Inflammatory macrophage treated with lipopolysaccharide for 4 hours (primary cell): ENCODE measurements around the gene TOR1AIP2.

Experiments used
- DNase-seq: peaks from one replicate; pipeline ENCODE4 v3.0.0-alpha.2; 2020

Gene TOR1AIP2

DNA sequence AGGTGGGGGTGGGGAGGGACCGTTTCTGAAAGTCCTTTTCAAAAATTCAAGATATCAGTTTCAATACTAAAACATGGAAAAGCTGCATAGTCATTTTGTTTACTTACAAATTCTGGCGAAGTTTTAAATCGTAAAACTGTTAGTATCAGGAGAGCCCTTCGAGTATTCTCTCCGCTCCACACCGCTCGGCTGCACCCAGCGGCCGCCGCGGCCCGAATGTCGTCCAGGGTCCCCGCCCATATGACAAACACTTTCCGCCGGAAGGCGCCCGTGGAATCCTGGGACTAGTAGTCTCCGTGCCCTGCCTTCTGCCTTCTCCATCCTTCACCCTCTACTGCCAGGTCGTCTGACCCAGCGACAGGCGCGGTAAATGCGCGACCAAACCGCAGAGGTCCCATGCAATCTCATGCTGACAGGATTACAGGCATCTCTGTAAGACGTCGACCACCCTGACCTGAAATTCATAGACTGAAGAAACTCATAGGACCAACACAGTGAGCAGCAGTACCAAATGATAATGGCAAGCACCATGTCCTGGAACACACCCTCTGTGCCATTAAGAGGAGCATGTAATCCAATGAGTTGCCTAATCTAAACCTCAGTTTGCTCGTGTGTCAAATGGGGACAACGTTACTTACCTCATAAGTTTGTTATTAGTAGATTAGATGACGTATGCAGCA, at the start of gene TOR1AIP2:
TSS of gene TOR1AIP2 (minus strand) at position 218 of the 680 bp plus-strand sequence. CDS start 25,138 bp downstream, outside the sequence.
- peak; percentile 87 for DNase-seq

- no peak for DNase-seq
Observed at GRCh38 chr1:179926850-179927205, 49.2 kb upstream of the TOR1AIP2 start.

GRCh38 chr1:179925922-179926849, 48.6 kb upstream of the TOR1AIP2 start:
- DNase-seq: peak; percentile 77

- DNase-seq: no peak
Observed at GRCh38 chr1:179925302-179925701, 47.7 kb upstream of the TOR1AIP2 start.

GRCh38 chr1:179924268-179924667, 46.7 kb upstream of the TOR1AIP2 start:
- no peak for DNase-seq

DNA sequence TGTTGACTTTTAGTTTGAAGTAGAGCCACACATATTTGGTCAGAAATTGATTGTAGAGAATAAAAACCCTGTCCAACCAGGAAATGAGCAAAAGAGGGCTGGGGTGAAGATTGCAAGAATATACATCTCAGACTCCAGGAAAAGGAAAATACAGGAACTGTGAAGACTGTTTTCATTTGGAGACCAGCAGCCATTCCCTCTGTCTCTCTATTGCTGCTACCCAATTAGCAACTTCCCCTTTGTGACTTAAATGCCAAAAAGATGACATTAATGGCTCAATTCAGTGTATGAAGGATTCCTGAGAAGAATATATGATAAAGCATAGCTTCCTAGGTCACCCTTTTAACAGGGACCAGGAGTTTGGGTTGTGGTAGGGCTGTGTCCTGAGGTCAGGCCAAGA, 45.4 kb upstream of the TOR1AIP2 start:
- peak; percentile 7 for DNase-seq

DNA sequence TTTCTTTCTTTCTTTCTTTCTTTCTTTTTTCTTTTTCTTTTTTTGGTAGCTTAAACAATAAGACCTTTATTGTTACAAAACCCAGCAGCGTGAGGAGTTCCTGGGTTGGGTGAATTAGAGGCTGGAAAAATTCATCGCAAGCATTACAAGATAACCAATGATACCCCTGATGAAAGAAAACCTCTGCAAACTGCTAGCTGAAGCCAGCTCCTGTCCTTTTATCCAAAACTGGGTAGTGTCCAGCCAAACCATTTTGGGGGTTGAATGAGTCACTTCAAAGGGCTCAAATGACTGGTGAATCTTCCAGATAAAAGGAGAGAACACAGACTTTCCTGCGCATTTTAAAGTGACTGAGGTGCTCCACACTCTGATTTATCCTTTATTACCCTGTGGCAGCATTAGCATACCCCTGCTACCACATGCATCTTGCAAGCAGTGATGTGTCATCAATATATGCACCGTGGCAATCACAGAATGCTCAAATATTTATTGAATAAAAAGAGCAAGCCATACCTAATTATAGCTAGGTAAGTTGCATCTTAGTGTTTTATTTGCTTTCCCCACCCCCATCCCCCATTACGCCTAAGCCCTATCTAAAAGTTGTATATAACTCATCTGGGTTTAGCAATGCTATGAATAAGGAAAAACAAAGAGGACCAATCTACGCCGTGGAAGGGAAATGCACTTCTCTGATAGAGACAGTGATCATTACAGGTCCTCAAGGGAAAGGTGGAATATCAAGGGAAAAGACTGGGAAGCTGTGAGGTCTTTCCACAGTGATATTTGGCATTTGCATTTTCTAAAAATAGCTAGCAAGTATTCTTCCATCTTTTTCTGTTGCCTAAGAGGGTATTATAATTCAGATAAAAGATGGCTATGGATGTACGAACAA, 44.6 kb upstream of the TOR1AIP2 start:
- no peak for DNase-seq

- no peak for DNase-seq
Observed at GRCh38 chr1:179921472-179921871, 43.9 kb upstream of the TOR1AIP2 start.

GRCh38 chr1:179917601-179918429, 40.2 kb upstream of the TOR1AIP2 start:
- DNase-seq: no peak

GRCh38 chr1:179911812-179912211, 34.2 kb upstream of the TOR1AIP2 start:
- DNase-seq: no peak

GRCh38 chr1:179910934-179911333, 33.3 kb upstream of the TOR1AIP2 start:
- no peak for DNase-seq

GRCh38 chr1:179889589-179889988, 12.0 kb upstream of the TOR1AIP2 start:
- no peak for DNase-seq

DNA sequence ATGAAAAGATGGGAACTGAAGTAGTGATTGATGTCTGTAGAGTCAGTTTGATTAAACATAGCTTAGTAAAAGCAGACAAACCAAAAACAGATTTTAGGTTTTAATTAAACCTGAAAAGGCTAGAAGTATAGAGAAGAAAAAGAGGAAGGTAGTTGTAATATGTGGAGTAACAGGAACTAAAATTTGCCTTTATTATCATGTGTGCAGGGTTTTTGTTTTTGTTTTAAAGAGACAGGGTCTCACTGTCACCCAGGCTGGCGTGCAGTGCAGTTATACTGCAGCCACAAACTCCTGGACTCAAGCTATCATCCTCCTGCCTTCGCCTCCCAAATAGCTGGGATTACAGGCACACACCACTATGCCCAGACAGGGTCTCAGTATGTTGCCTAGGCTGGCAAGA, 10.5 kb upstream of the TOR1AIP2 start:
- DNase-seq: no peak

- no peak for DNase-seq
Observed at GRCh38 chr1:179883745-179884138, 6.1 kb upstream of the TOR1AIP2 start.

- peak; percentile 56 for DNase-seq
Observed at GRCh38 chr1:179883040-179883744, 5.6 kb upstream of the TOR1AIP2 start.

DNA sequence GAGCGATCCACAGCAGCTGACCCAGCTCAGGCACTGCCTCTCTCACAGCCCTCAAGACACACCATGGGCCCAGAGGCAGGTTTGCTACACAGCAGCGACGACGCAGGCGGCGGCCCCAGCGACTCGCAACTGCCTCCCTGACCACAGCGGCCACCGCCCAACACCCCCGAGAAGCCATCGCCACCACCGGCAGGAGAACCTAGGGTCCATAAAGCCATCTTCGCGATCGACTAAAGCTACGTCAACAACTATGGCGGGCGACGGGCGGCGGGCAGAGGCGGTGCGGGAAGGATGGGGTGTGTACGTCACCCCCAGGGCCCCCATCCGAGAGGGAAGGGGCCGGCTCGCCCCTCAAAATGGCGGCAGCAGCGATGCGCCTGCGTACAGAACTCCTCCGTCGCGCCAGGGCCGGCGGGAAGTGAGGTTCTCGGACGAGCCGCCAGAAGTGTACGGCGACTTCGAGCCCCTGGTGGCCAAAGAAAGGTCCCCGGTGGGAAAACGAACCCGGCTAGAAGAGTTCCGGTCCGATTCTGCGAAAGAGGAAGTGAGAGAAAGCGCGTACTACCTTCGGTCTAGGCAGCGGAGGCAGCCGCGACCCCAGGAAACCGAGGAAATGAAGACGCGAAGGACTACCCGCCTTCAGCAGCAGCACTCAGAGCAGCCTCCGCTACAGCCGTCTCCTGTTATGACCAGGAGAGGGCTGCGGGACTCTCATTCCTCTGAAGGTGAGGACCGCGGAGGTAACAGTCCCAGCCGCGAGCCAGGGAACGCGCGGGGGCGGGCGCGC, 4.8 kb upstream of the TOR1AIP2 start, which contains the start of gene TOR1AIP1:
TSS of gene TOR1AIP1 (plus strand) at position 33 of the 787 bp plus-strand sequence. CDS start at position 251, 218 bp downstream.
- peak; percentile 98 for DNase-seq

- peak; percentile 87 for DNase-seq
Observed at GRCh38 chr1:179881642-179882252, 4.1 kb upstream of the TOR1AIP2 start.

DNA sequence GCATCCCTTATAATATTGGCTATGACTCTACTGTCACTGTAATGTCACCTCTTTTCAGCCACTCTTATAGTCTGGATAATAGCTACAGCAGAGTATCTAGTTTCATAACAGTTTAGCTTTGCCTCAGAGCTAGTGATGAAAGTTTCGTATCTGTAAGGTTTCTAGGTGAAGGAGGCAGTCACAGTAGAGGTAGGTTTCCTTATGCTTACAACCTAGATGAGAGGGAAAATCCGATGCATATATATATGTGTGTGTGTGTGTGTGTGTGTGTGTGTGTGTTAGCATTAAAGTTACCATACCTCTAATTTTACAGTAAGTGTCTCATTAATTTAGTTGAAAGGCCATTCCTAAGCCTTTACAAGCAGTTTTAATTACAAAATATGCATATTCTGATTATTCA, 2.2 kb upstream of the TOR1AIP2 start:
- no peak for DNase-seq

DNA sequence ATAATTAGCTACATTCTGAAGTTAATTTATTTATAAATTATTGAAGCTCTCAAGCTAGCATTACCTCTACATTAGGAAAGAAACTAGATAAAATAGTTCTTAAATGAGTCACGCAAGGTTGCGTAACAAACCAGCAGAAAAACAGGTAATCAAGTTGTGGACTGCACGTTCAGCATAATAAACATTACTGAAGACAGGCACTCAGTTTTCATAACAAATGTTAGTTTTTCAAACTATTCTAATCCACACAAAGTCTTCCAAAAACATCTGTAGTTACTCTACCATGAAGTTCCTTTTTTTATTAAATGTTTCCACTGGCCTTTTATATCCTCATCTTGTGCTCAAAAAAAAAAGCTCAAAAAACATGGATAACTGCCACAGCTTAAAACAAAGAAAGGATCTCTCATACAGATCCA, 1.3 kb downstream of the TOR1AIP2 start:
- peak; percentile 58 for DNase-seq
